ENCODE results near the gene NSD1. TPM values are rescaled to one million over a fixed set of nuclear protein-coding genes. Genes with fewer than 3 reads are reported as not detected.

Gene NSD1
- polyA plus RNA-seq, 1 donor (not counting 4 experiments of a cell fraction or from before 2014, with no cell fraction given), result 13.6 TPM

DNA sequence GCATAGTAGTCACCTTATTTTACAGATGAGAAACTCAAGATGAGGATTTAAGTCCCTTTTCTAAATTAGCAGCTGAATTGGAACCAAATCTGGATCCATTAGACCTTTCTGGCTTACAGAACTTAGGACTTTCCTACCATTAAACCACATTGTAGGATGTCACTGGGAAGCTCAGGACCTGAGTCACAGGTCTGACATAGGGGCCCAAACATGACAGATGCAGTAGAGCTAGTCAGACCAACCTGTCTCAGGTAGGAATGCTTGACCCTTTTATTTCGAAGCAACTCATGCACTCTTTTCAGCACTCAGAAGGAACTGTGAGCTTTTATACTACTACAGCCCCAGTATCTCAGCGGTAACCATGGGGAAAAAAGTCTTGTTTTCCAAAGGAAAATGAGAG, 167.4 kb downstream of the NSD1 start:
- DNase-seq (ENCODE audit: low read depth, low spot score), result no peak
- TF ChIP-seq, protein P1, sequence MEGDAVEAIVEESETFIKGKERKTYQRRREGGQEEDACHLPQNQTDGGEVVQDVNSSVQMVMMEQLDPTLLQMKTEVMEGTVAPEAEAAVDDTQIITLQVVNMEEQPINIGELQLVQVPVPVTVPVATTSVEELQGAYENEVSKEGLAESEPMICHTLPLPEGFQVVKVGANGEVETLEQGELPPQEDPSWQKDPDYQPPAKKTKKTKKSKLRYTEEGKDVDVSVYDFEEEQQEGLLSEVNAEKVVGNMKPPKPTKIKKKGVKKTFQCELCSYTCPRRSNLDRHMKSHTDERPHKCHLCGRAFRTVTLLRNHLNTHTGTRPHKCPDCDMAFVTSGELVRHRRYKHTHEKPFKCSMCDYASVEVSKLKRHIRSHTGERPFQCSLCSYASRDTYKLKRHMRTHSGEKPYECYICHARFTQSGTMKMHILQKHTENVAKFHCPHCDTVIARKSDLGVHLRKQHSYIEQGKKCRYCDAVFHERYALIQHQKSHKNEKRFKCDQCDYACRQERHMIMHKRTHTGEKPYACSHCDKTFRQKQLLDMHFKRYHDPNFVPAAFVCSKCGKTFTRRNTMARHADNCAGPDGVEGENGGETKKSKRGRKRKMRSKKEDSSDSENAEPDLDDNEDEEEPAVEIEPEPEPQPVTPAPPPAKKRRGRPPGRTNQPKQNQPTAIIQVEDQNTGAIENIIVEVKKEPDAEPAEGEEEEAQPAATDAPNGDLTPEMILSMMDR (optimal IDR thresholded peaks at IDR 0.05 in 1 of 3, IDR thresholded peaks at IDR 0.05 in 1 of 3, conservative IDR thresholded peaks at IDR 0.05 in 1 of 3; ENCODE audit: extremely low read depth in 1 of 3, insufficient read depth in 2 of 3, low read length in 3 of 3), result no peak
- TF ChIP-seq EZH2 (IDR thresholded peaks at IDR 0.05; ENCODE audit: low read length), result no peak
- peak overlapping the region; percentile 72 for H3K27ac ChIP-seq (ENCODE audit: control insufficient read depth, insufficient read depth, low read length)
- no peaks in the 10 kb centered on the region for H3K27me3 ChIP-seq (ENCODE audit: control insufficient read depth, extremely low read depth, insufficient read depth, low read length)
- H3K4me2 ChIP-seq (ENCODE audit: control insufficient read depth, extremely low read depth, insufficient read depth, low read depth, low read length), result peak overlapping the region; percentile 29
- dilution Hi-C loops (cut with MboI; ENCODE audit: extremely low pct_ligation_motif_present, low sequenced_read_pairs), result no loop called here
- peaks cover 10% of the 10 kb centered on the region for H3K9me1 ChIP-seq (ENCODE audit: control insufficient read depth, extremely low read depth, insufficient read depth, low read length)
- no peak overlapping the region for H2AFZ ChIP-seq (ENCODE audit: control insufficient read depth, low read length)
- H3K9me3 ChIP-seq (ENCODE audit: control insufficient read depth, low read depth, low read length), result no peaks in the 10 kb centered on the region
- peaks cover 8% of the 10 kb centered on the region for H4K20me1 ChIP-seq (ENCODE audit: control insufficient read depth, extremely low read depth, insufficient read depth, low read length)
- peak overlapping the region; percentile 51 for H3K9ac ChIP-seq (ENCODE audit: control insufficient read depth, extremely low read depth, insufficient read depth, low read length)
- no peak overlapping the region for H3K4me3 ChIP-seq (ENCODE audit: control insufficient read depth in 2 of 3, extremely low read depth in 1 of 3, insufficient read depth in 2 of 3, low read depth in 1 of 3, low read length in 3 of 3)
- peaks cover 44% of the 10 kb centered on the region for H3K4me1 ChIP-seq (ENCODE audit: control insufficient read depth, extremely low read depth, insufficient read depth, low read length)
- H3K36me3 ChIP-seq (ENCODE audit: control insufficient read depth in 2 of 2, extremely low read depth in 1 of 2, insufficient read depth in 2 of 2, low read length in 2 of 2), result peaks cover 4 to 23% of the 10 kb centered on the region in 2 experiments
- peaks cover 21% of the 10 kb centered on the region for H3K79me2 ChIP-seq (ENCODE audit: control insufficient read depth, insufficient read depth, low read length)
- FAIRE-seq, result no peak

DNA sequence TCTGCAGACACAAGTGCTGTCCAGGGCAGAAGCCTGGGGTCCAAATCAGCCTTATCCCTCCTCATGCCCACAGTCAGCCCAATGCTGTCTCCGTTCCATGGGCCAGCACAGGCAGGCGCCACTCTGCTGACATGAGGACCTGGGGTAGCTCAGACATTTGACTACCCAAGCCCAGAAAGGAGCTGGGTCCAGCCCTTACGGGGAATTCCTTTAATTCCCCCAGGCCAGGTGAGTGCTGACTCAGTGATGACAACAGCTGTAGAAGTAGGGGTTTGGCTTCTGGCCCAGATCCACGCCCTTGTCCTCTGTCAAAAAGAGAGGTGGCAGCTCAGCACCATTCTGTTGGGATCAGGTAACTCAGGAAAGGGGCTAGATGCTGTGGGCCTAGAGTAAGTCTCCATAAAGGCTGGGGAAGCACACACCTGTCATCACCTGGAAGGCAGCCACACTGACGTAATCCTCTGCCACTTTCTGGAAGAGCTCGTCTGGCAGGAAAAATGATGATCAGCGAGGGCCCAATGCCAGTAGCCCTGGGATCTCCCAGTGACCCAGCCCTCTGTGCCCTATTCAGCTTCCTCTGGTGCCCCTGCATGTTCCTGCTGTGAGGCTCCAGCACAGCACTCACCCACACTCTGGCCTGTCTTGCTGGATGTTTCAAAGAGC, 168.1 kb downstream of the NSD1 start:
- H2AFZ ChIP-seq (ENCODE audit: control insufficient read depth, low read length), result no peak overlapping the region
- peak overlapping the region; percentile 72 for H3K27ac ChIP-seq (ENCODE audit: control insufficient read depth, insufficient read depth, low read length)
- H3K4me3 ChIP-seq (ENCODE audit: control insufficient read depth in 2 of 3, extremely low read depth in 1 of 3, insufficient read depth in 2 of 3, low read depth in 1 of 3, low read length in 3 of 3), result peak overlapping the region in 1 of 3 experiments; percentile 84
- FAIRE-seq (peak; percentile 84), DNase-seq (ENCODE audit: low read depth, low spot score) (peak; percentile 95)
- peak overlapping the region; percentile 79 for H3K4me2 ChIP-seq (ENCODE audit: control insufficient read depth, extremely low read depth, insufficient read depth, low read depth, low read length)
- H3K36me3 ChIP-seq (ENCODE audit: control insufficient read depth in 2 of 2, extremely low read depth in 1 of 2, insufficient read depth in 2 of 2, low read length in 2 of 2), result peaks cover 1 to 28% of the 10 kb centered on the region in 2 experiments
- H3K9me1 ChIP-seq (ENCODE audit: control insufficient read depth, extremely low read depth, insufficient read depth, low read length), result peaks cover 10% of the 10 kb centered on the region
- H3K9me3 ChIP-seq (ENCODE audit: control insufficient read depth, low read depth, low read length), result no peaks in the 10 kb centered on the region
- peaks cover 10% of the 10 kb centered on the region for H4K20me1 ChIP-seq (ENCODE audit: control insufficient read depth, extremely low read depth, insufficient read depth, low read length)
- TF ChIP-seq, protein P1 (optimal IDR thresholded peaks at IDR 0.05 in 1 of 3, IDR thresholded peaks at IDR 0.05 in 1 of 3, conservative IDR thresholded peaks at IDR 0.05 in 1 of 3; ENCODE audit: extremely low read depth in 1 of 3, insufficient read depth in 2 of 3, low read length in 3 of 3), result no peak
- TF ChIP-seq EZH2 (IDR thresholded peaks at IDR 0.05; ENCODE audit: low read length), result no peak
- peaks cover 48% of the 10 kb centered on the region for H3K4me1 ChIP-seq (ENCODE audit: control insufficient read depth, extremely low read depth, insufficient read depth, low read length)
- no peaks in the 10 kb centered on the region for H3K27me3 ChIP-seq (ENCODE audit: control insufficient read depth, extremely low read depth, insufficient read depth, low read length)
- dilution Hi-C loops (cut with MboI; ENCODE audit: extremely low pct_ligation_motif_present, low sequenced_read_pairs), result no loop called here
- H3K79me2 ChIP-seq (ENCODE audit: control insufficient read depth, insufficient read depth, low read length), result peaks cover 21% of the 10 kb centered on the region
- H3K9ac ChIP-seq (ENCODE audit: control insufficient read depth, extremely low read depth, insufficient read depth, low read length), result peak overlapping the region; percentile 98

Data from keratinocyte (primary cell).